Esophagus (tissue), 2 donors: Measurements from ENCODE around the gene CCL21. TPM values are rescaled to one million over a fixed set of nuclear protein-coding genes. Genes with fewer than 3 reads are reported as not detected.
"Not testable (repeated sequence)": the region's sequence is repeated elsewhere in the genome, so short reads cannot be mapped to it uniquely, and the experiment has no call there.

ENCODE experiments used
- H3K27ac ChIP-seq, 2 donors: one replicate each; pipeline ENCODE4 v1.5.1; 2013; ENCODE audit warnings: low read depth in 2 of 2, mild to moderate bottlenecking in 2 of 2, inconsistent platforms in 1 of 2, low read length in 1 of 2, moderate library complexity in 1 of 2
- H3K27me3 ChIP-seq, 2 donors: one replicate each; pipeline ENCODE4 v1.6.1; 2013; ENCODE audit warnings: low read length in 2 of 2, control low read depth in 1 of 2, mild to moderate bottlenecking in 1 of 2; ENCODE audit not compliant: insufficient read depth in 2 of 2, control insufficient read depth in 1 of 2
- H3K36me3 ChIP-seq, 2 donors: one replicate each; pipeline ENCODE4 v1.6.1; 2013; ENCODE audit warnings: low read length in 1 of 2; ENCODE audit not compliant: control insufficient read depth in 2 of 2, insufficient read depth in 2 of 2
- H3K4me1 ChIP-seq, 2 donors: one replicate each; pipeline ENCODE4 v1.6.1; 2013; ENCODE audit warnings: low read length in 1 of 2; ENCODE audit not compliant: control insufficient read depth in 2 of 2, insufficient read depth in 2 of 2
- H3K4me3 ChIP-seq, 2 donors: one replicate each; pipeline ENCODE4 v1.5.1; 2013; ENCODE audit warnings: low read length in 2 of 2, mild to moderate bottlenecking in 2 of 2, low read depth in 1 of 2, moderate library complexity in 1 of 2
- H3K9me3 ChIP-seq, 2 donors: one replicate each; pipeline ENCODE4 v1.6.1; 2013; ENCODE audit warnings: mild to moderate bottlenecking in 2 of 2, low read depth in 1 of 2, low read length in 1 of 2, moderate library complexity in 1 of 2; ENCODE audit not compliant: control insufficient read depth in 2 of 2, insufficient read depth in 1 of 2
- WGBS, 2 donors: extraction: QIAGEN DNeasy Blood & Tissue Kit; methylation state at CpG; one replicate each; pipeline ENCODE4 v1.1.7; 2013; 5-methylcytosine and 5-hydroxymethylcytosine counted together
- polyA plus RNA-seq, 2 donors: library from polyadenylated mRNA; stranded (reverse); fragments of 200-250 nt; gene quantifications; one replicate each; pipeline ENCODE4 v1.2.3, GENCODE V29; 2013
- donor health status: healthy with polysubstance abuse.
- donor health status: Bipolar disorder and iron deficiency.

Gene CCL21, protein sequence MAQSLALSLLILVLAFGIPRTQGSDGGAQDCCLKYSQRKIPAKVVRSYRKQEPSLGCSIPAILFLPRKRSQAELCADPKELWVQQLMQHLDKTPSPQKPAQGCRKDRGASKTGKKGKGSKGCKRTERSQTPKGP
- polyA plus RNA-seq: 10 to 100 TPM; 13.2 to 50.9 TPM

DNA sequence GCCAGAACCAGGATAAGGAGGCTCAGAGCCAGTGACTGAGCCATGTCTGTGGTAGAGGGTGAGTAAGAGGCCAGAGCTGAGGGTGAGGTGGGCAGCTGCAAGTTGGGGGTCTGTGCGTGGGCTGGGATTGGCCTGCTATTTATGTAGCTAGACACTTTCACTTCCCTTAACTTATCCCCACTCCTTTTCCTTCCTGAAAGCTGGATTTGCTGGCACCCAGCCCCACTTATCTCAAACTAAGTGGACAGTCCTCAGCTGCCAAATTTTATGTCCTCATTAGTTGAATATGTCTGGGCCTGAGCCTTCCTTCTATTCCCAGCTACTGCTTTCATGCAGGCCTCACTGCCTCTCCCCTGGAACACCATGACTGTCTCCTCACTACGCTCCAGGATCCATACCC is at the start of gene CCL21:
Gene CCL21, minus strand, starts transcription at position 114 of the 400 bp plus-strand sequence. Its CDS starts 70 bp downstream, at position 44.
- H3K4me1 ChIP-seq: no peaks in the 10 kb centered on the region
- H3K4me3 ChIP-seq: no peak within 1 kb of the TSS
- H3K27me3 ChIP-seq: no peaks in the 10 kb centered on the region
- H3K36me3 ChIP-seq: no peaks in the 10 kb centered on the region
- no peaks in the 10 kb centered on the region for H3K9me3 ChIP-seq
- no peak within 1 kb of the TSS for H3K27ac ChIP-seq
- 70 to 86% methylated on average over 2 of the region's 2 CpGs for WGBS, 2 donors

DNA sequence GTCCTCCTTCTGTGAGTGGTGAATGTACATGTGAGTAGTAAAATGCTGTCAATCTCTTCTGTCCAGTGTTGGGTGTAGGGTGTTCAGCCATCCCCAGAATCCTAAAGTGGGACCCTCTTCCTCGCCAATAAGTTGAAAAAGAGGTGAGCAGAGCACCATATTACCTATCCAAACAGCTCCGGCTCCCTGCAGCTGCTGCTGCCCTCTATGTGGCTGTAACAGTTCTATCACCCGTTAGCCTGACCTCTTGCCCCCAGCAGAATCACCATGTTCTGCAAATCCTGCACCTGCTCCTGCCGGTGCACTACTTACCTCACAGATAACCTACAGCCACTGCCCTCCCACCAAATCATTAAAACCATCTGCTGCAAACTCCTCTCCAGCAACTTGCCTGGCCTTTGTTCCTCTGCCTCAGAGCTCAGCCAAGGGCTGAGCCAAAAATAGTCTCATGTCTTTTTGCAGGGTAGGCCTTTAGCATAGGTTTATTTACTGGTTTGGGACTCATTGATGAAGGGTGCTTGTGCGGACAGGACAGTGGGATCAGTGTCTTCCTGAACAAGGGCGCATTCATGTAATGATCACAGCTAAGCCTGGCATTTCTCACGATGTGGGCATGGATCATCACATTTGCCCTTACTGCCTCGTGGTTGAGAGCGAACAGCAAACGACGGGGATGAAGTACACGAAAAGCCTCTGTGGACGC is 49.6 kb upstream of the CCL21 start:
- no peak overlapping the region for H3K4me3 ChIP-seq
- H3K4me1 ChIP-seq: peaks cover 0 to 3% of the 10 kb centered on the region in 2 donors
- no peaks in the 10 kb centered on the region for H3K27me3 ChIP-seq
- peak overlapping the region in 1 of 2 donors; percentile 3 for H3K27ac ChIP-seq
- H3K9me3 ChIP-seq: no peaks in the 10 kb centered on the region
- no peaks in the 10 kb centered on the region for H3K36me3 ChIP-seq
- 77 to 80% methylated on average over 13 of the region's 13 CpGs for WGBS, 2 donors

DNA sequence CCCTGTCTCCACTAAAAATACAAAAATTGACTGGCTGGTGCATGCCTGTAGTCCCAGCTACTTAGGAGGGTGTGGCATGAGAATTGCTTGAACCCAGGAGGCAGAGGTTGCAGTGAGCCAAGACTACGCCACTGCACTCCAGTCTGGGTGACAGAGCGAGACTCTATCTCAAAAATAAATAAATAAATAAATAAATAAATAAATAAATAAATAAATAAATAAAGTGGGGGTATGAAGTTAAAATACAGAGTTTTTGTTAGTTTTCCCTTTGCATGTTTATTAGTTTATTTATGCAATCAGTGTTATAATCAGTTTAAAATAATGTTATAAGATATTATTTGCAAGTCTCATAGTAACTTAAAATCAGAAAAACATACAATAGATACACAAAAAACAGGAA is 40.4 kb upstream of the CCL21 start:
- H3K27ac ChIP-seq, H3K27me3 ChIP-seq, H3K4me1 ChIP-seq, H3K4me3 ChIP-seq, H3K9me3 ChIP-seq, H3K36me3 ChIP-seq: not testable (repeated sequence)
- WGBS, 2 donors: 42 to 47% methylated on average over 2 of the region's 2 CpGs

DNA sequence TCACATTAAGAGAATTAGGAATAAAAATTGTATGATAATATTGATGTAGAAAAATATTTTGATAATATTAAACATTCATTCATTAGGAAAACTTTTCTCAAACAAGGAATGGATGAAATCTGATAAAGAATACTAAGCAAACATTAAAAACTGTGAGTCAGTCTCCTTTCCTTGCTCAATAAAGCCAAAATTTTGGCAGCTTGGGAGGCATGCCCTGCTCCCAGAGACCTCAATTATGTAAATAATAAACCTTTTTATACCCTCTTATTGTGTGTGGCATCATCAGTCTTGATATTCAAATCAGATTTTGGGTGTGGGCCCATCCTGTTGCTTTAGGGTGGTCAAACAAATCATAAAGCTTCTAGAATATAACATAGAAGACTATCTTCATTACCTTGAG is 36.6 kb upstream of the CCL21 start:
- Histone ChIP-seq H3K36me3 (no peaks in the 10 kb centered on the region), H3K27me3 (no peaks in the 10 kb centered on the region), H3K27ac (no peak overlapping the region), H3K4me1 (no peaks in the 10 kb centered on the region), H3K4me3 (no peak overlapping the region), H3K9me3 (no peaks in the 10 kb centered on the region)

DNA sequence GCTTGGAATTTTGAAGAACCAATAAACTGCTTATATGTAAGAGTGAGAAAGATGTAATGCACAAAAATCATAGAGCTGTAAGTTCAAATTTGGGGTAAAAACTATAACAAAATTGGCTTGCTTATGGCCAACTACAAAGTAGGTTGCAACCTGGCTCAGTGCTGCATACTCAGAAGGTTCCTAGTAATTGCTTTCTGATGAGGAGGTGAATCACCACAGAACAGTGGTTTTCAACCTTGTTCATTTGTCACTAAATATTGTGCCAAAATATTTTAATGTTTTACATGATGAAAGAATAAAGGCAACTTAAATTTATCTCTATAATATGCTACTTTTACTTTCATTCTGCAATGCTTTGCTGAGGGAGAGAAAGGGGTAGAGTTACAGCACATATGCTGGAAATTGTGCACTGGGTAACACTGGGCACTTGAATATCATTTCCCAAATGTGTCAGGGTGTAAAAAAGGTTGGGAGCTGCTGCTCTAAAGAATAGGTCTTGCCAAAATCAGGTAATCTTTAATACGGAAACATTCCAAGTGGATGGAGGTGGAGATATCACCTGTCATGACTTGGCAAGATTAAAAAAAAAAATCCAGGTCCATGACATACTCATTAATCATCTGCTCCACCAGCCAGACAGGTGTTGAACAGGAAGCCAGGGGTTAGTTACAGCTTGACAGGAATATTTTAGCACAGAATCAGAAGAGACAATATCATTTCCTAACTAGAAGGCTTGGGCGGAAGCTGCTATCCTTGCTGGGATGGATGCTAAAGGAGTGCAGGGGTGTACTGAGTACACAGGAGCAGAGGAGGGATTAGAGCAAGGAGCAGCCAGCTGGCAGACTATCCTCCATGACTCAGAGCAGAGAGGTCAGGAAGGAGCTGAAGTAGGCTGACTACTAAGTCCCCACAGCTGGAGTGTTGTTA is 34.6 kb upstream of the CCL21 start:
- no peak overlapping the region for H3K4me3 ChIP-seq
- 39 to 40% methylated on average over 2 of the region's 2 CpGs for WGBS, 2 donors
- H3K4me1 ChIP-seq: no peaks in the 10 kb centered on the region
- peak overlapping the region; percentile 11 to 82 for H3K27ac ChIP-seq
- no peaks in the 10 kb centered on the region for H3K9me3 ChIP-seq
- H3K27me3 ChIP-seq: no peaks in the 10 kb centered on the region
- no peaks in the 10 kb centered on the region for H3K36me3 ChIP-seq

DNA sequence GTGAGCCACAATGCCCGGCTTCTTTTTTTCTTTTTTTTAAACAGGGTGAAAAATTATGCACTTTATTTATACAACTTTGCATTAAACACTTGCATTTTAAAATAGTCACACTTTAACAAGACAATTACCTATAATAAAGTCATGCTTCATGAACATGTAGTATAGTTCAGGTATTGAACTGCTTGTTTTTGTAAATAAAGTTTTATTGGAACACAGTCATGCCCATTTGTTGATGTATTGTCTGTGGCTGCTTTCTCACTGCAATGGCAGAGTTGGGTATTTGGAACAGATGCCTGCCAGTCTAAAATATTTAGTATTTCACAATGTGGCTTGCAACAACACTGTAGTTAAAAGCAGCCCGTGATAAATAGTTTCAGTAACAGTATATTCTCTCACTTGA is 32.8 kb upstream of the CCL21 start:
- no peaks in the 10 kb centered on the region for H3K4me1 ChIP-seq
- 86 to 95% methylated on average over 2 of the region's 2 CpGs for WGBS, 2 donors
- no peak overlapping the region for H3K27ac ChIP-seq
- no peaks in the 10 kb centered on the region for H3K9me3 ChIP-seq
- no peak overlapping the region for H3K4me3 ChIP-seq
- no peaks in the 10 kb centered on the region for H3K36me3 ChIP-seq
- H3K27me3 ChIP-seq: no peaks in the 10 kb centered on the region

DNA sequence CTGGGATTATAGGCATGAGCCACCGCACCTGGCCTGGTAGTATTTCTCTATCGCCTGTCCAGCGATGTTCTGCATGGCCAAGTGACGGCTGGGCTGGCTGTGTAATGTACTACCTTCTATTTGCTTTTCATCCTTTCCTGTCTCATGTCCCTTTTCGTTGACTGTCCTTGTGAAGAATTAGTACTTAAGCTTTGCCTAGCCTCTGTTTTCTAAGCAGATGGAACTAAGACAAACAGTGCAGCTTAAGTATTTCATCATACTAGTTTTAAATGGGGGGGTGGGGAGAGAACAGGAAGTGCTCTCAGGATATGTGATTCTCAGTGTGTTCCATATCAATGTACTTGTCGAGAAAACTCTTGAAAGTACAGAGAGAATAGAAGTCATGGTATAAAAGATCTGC is 31.7 kb upstream of the CCL21 start:
- Histone ChIP-seq H3K27me3 (no peaks in the 10 kb centered on the region), H3K4me3 (no peak overlapping the region), H3K27ac (no peak overlapping the region), H3K4me1 (no peaks in the 10 kb centered on the region), H3K36me3 (no peaks in the 10 kb centered on the region), H3K9me3 (no peaks in the 10 kb centered on the region)
- WGBS, 2 donors: 77 to 83% methylated on average over 6 of the region's 6 CpGs

DNA sequence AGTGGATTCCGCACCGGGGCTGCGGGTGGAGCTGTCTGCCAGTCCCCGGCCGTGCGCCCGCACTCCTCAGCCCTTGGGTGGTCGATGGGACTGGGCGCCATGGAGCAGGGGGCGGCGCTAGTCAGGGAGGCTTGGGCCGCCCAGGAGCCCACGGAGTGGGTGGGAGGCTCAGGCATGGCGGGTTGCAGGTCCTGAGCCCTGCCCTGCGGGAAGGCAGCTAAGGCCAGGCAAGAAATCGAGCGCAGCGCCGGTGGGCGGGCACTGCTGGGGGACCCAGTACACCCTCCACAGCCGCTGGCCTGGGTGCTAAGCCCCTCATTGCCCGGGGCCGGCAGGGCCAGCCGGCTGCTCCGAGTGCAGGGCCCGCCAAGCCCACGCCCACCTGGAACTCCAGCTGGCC is 30.2 kb upstream of the CCL21 start:
- not testable (repeated sequence) for H3K9me3 ChIP-seq, H3K27me3 ChIP-seq, H3K27ac ChIP-seq, H3K4me1 ChIP-seq, H3K36me3 ChIP-seq, H3K4me3 ChIP-seq
- 96 to 97% methylated on average over 19 to 27 of the region's 27 CpGs for WGBS, 2 donors

DNA sequence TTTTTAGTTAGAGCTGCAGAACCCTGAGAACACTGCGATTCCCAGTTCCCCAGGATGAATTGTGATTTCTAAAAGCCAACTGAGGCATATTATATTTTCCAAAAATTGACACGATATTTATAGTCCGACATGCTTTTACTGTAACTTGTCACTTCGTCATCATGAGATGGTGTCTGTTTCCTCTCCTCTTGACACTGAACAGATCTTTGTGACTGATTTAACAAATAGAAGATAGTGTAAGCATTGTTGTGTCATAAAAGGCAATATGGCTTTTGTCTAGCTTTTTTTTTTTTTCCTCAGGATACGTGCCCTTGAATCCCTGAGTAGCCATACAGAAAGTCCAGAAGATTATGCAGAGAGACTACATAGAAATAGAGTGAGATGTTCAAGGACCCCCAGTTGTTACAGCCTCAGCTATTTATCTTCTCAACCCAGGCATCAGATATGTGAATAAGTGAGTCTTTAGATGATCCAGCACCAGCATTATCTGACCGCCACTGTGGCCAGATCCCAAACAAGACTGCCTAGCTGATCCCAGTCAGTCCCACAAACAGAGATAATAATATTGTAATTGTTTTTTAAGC is 27.8 kb upstream of the CCL21 start:
- Histone ChIP-seq H3K4me1 (no peaks in the 10 kb centered on the region), H3K4me3 (no peak overlapping the region), H3K27me3 (no peaks in the 10 kb centered on the region), H3K27ac (no peak overlapping the region), H3K36me3 (no peaks in the 10 kb centered on the region), H3K9me3 (no peaks in the 10 kb centered on the region)
- WGBS, 2 donors: 67 to 70% methylated on average over 6 of the region's 6 CpGs
